Measurements from ENCODE around the gene SGCA. TPM values are rescaled to one million over a fixed set of nuclear protein-coding genes. Genes with fewer than 3 reads are reported as not detected.

Gene SGCA
- total and polyA plus RNA-seq, 2 donors (not counting 3 experiments of a cell fraction or from before 2014, with no cell fraction given), result not detected

- Histone ChIP-seq H3K4me1 (ENCODE audit: control insufficient read depth, extremely low read depth, insufficient read depth, low read length) (peaks cover 7% of the 10 kb centered on the region), H3K79me2 (ENCODE audit: control insufficient read depth, insufficient read depth, low read length) (no peaks in the 10 kb centered on the region), H3K4me3 (replicated peaks in 1 of 3; ENCODE audit: insufficient read depth in 1 of 3, low read depth in 1 of 3, low read length in 3 of 3) (no peak overlapping the region), H3K4me2 (ENCODE audit: insufficient read depth, low read length) (no peak overlapping the region), H3K27ac (ENCODE audit: insufficient read depth, low read depth, low read length) (no peak overlapping the region), H3K9ac (replicated peaks; ENCODE audit: extremely low read depth, insufficient read depth, low read length) (no peak overlapping the region), H4K20me1 (replicated peaks; ENCODE audit: control insufficient read depth, extremely low read depth, insufficient read depth, low read length) (no peaks in the 10 kb centered on the region), H3K27me3 (ENCODE audit: control insufficient read depth in 2 of 2, insufficient read depth in 2 of 2, low read length in 2 of 2) (peaks cover 6 to 8% of the 10 kb centered on the region in 2 experiments), H3K36me3 (ENCODE audit: control insufficient read depth in 2 of 2, extremely low read depth in 1 of 2, insufficient read depth in 2 of 2, low read length in 2 of 2) (no peaks in the 10 kb centered on the region), H3K9me1 (replicated peaks; ENCODE audit: control insufficient read depth, extremely low read depth, insufficient read depth, low read length) (no peaks in the 10 kb centered on the region), H2AFZ (ENCODE audit: low read depth, low read length) (no peak overlapping the region), H3K9me3 (replicated peaks; ENCODE audit: control insufficient read depth, insufficient read depth, low read length) (no peaks in the 10 kb centered on the region)
- ChIA-PET POLR2A (no interaction called here), CTCF (interaction anchor here (0.6 to 9.9 kb wide), 8 partner anchors 7 to 117 kb away, joined by 3 to 80 read pairs (median 4); partner anchors contain the start of genes COL1A1 and TMEM92)
- intact Hi-C loops (cut with micrococcal nuclease) (loop anchor here (2.0 kb wide), 1 partner anchor 55 kb away; no protein-coding TSS in a partner anchor), dilution Hi-C loops (cut with MboI; ENCODE audit: extremely low pct_ligation_motif_present, low sequenced_read_pairs) (no loop called here)
- BruUV-seq (replicated peaks), result no TSS peak
- DNase-seq (ENCODE audit: low read depth, low spot score), result no peak
- TF ChIP-seq MYC (IDR thresholded peaks at IDR 0.05; ENCODE audit: low read depth, low read length) (no peak), POLR2A (IDR thresholded peaks at IDR 0.05; ENCODE audit: low read depth, low read length) (no peak), MAX (IDR thresholded peaks at IDR 0.05; ENCODE audit: insufficient read depth, insufficient read length) (no peak), POLR2AphosphoS5 (IDR thresholded peaks at IDR 0.05; ENCODE audit: insufficient read depth, low read depth, low read length) (no peak), CTCF (IDR thresholded peaks at IDR 0.05; ENCODE audit: extremely low read depth in 1 of 2, insufficient read depth in 1 of 2, low read depth in 1 of 2, low read length in 2 of 2) (no peak), GATA2 (IDR thresholded peaks at IDR 0.05; ENCODE audit: insufficient read depth, insufficient read length, low read depth, low read length) (no peak), JUN (IDR thresholded peaks at IDR 0.05; ENCODE audit: borderline replicate concordance, insufficient read depth, insufficient read length, low read depth) (no peak), FOS (IDR thresholded peaks at IDR 0.05; ENCODE audit: borderline replicate concordance, insufficient read depth, low read length) (no peak)
- no peak for FAIRE-seq
Observed at GRCh38 chr17:50211249-50212120, 45.7 kb downstream of the SGCA start.

Measured in endothelial cell of umbilical vein (primary cell).